SHP77 (cell line): Measurements from ENCODE around the gene NXF3.
"Not testable (repeated sequence)": the region's sequence is repeated elsewhere in the genome, so short reads cannot be mapped to it uniquely, and the experiment has no call there.

Experiments used
- DNase-seq, 2 experiments: peaks; one replicate each; lab custom pipeline; 2025; lab: John Stamatoyannopoulos, UW

Gene NXF3, protein sequence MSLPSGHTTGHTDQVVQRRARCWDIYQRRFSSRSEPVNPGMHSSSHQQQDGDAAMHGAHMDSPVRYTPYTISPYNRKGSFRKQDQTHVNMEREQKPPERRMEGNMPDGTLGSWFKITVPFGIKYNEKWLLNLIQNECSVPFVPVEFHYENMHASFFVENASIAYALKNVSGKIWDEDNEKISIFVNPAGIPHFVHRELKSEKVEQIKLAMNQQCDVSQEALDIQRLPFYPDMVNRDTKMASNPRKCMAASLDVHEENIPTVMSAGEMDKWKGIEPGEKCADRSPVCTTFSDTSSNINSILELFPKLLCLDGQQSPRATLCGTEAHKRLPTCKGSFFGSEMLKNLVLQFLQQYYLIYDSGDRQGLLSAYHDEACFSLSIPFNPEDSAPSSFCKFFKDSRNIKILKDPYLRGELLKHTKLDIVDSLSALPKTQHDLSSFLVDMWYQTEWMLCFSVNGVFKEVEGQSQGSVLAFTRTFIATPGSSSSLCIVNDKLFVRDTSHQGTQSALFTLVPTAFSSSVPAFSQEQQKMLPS

GRCh38 chrX:103092942-103093341 lies at the start of gene NXF3:
TSS of gene NXF3 (minus strand) at chrX:103093143. CDS start at chrX:103093023, 120 bp downstream.
- no peak for DNase-seq

DNA sequence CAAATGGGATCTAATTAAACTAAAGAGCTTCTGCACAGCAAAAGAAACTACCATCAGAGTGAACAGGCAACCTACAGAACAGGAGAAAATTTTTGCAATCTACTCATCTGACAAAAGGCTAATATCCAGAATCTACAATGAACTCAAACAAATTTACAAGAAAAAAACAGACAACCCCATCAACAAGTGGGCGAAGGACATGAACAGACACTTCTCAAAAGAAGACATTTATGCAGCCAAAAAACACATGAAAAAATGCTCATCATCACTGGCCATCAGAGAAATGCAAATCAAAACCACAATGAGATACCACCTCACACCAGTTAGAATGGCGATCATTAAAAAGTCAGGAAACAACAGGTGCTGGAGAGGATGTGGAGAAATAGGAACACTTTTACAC lies 43.6 kb upstream of the NXF3 start:
- DNase-seq, result not testable (repeated sequence)

GRCh38 chrX:103124284-103124683 lies 31.3 kb upstream of the NXF3 start:
- DNase-seq, result no peak

- DNase-seq, result no peak
Measured at GRCh38 chrX:103120748-103121147, 27.8 kb upstream of the NXF3 start.

DNA sequence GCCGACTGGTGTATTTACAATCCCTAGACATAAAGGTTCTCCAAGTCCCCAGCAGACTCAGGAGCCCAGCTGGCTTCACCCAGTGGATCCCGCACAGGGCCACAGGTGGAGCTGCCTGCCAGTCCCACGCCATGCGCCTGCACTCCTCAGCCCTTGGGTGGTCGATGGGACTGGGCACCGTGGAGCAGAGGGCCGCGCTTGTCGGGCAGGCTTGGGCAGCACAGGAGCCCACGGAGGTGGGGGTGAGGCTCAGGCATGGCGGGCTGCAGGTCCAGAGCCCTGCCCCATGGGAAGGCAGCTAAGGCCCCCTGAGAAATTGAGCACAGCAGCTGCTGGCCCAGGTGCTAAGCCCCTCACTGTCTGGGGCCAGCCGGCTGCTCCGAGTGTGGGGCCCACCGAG lies 24.0 kb upstream of the NXF3 start:
- not testable (repeated sequence) for DNase-seq

GRCh38 chrX:103109497-103109896 lies 16.6 kb upstream of the NXF3 start:
- not testable (repeated sequence) for DNase-seq

- DNase-seq, result no peak
Measured at GRCh38 chrX:103107836-103108235, 14.9 kb upstream of the NXF3 start.

GRCh38 chrX:103107227-103107737 lies 14.3 kb upstream of the NXF3 start:
- DNase-seq, result not testable (repeated sequence)

- DNase-seq, result not testable (repeated sequence)
Measured at GRCh38 chrX:103104370-103104769, 11.4 kb upstream of the NXF3 start.

DNA sequence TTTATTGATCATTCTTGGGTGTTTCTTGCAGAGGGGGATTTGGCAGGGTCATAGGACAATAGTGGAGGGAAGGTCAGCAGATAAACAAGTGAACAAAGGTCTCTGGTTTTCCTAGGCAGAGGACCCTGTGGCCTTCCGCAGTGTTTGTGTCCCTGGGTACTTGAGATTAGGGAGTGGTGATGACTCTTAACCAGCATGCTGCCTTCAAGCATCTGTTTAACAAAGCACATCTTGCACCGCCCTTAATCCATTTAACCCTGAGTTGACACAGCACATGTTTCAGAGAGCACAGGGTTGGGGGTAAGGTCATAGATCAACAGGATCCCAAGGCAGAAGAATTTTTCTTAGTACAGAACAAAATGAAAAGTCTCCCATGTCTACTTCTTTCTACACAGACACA lies 10.9 kb upstream of the NXF3 start:
- DNase-seq, result not testable (repeated sequence)

DNA sequence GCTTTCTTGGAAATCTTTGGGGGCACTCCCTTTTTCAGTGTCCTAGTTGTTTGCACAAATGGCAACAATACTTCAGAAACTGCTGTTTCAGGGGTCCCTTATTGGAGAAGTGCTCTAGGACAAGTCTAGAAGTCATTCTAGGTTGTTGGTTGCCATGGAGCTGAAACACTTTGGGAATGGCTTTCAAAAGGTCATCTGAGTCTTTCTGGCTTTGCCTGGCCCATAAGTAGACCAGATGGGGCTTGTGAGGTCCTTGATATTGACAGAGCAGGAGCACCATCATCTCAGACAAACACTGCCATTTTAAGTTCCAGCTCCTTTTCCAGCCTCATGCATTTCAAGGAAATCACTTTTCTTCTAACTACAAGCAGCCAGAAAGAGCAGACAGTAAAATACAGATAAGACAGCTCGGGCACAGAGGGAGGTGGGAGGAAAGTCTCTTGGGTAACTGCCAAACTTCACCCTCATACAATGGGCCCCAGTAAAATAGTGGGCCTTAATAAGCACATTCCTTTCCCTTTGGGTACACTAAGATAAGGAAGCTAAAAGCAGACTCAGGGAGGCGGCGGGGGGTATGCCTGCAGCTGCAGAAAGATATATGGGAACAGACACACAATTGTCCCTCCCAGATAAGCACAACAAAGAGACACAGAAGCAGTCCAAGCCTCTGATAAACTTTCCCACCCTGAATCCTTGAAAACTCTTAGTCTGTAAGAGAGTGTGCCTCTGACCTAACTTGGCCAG lies 8.5 kb upstream of the NXF3 start:
- DNase-seq, result no peak

GRCh38 chrX:103100484-103100883 lies 7.5 kb upstream of the NXF3 start:
- no peak for DNase-seq

DNA sequence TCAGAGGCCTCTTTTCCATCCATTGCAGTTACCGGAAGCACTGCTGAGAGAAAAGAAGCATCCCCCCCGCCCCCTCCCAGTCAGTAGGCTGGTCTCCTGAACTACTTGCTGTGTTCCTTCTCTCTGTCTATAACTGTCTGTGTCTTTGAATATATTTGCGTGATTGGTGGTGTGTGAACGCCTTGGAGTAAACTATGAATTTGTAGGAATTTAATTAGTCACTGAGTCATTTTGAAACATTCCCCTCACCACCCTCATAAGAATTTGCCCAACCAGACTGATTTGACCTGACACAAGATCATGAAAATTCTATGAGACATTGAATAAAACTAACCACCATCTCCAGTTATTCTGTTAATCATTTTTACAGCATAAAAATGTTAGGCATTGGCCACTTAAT lies 6.7 kb upstream of the NXF3 start:
- no peak for DNase-seq

- no peak for DNase-seq
Measured at GRCh38 chrX:103098488-103098887, 5.5 kb upstream of the NXF3 start.

DNA sequence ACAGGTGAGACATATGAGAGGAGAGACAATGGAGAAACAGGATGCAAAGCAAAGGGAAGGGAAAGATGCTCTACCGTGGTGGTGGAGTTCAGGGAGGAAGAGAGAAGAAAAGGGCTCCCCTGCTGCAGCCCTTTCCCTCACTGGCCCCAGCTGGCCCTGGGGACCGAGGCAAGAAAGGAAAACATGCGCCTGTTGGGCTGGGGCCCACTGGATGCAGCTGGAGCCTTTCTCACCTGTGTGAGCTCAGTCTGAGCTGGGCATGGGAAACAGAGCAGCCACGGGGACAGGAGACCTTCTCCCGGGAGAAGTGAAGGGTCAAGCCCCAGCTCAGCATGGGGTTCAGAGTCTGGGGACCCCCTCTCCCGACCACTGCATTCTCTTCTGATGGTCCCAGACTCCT lies 11.9 kb downstream of the NXF3 start:
- DNase-seq, result no peak

DNA sequence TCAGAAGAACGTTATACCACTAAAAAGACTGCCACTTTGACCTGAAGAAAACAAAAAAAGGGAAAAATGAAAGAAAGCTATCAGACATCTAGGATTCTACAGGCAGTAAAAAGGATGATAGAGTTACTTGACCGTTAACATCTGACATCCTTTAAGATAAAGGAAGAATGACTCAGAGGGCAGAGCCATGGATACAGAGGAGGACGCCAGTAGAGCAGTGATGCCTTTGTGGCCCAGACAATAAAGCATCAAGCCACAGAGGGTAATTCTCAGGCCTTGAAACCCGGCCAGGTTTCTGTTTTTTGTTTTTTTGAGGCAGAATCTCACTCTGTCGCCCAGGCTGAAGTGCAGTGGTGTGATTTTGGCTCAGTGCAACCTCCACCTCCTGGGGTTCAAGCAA lies 19.5 kb downstream of the NXF3 start:
- DNase-seq, result no peak

DNA sequence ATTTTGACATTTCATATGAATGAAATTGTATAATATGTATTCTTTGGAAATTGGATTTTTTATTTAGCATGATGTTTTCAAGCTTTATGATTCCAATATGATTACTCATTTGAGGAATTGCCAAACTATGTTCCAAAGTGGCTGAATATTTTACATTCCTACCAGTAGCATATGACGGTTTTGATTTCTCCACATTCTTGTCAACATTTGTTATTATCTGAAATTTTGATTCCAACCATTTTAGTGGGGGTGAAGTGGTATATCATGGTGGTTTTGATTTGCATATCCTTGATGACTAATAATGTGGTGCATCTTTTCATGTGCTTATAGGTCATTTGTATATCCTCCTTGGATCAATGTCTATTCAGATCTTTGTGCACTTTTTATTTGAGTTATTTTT lies 26.3 kb downstream of the NXF3 start:
- DNase-seq, result no peak

DNA sequence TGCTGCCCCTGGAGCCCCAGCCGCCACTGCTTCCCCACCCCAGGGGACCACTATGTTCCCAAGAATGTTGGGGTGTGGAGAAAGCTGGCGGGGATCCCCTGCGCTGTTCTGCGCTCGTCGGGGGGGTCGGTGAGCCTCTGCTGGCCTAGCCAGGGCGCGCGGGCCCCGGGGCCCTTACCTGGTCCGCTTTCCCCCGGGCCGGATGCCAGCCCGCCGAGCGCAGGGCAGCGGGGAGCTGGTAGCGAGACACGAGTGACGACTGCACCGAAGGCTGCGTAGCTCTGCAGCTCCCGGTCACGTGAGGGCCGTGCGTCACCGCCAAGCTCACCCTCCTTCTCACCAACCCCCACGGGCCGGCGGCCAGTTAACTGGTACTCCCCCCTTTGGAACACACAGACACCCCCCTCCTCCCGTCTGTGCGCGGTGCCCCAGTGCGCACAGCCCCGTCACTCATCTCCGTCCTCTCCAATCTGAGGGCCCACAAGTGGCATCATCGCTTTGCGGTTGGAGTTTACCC lies 29.0 kb downstream of the NXF3 start, which contains the start of gene BEX1:
Gene BEX1, minus strand, starts transcription at position 254 of the 517 bp plus-strand sequence. CDS start 897 bp downstream, outside the sequence.
- DNase-seq, result peak; percentile 71 to 79

GRCh38 chrX:103063191-103063845 lies 29.6 kb downstream of the NXF3 start:
- peak; percentile 1 to 27 for DNase-seq

GRCh38 chrX:103061486-103061885 lies 31.5 kb downstream of the NXF3 start:
- DNase-seq, result no peak

GRCh38 chrX:103056902-103057301 lies 36.0 kb downstream of the NXF3 start:
- no peak for DNase-seq

GRCh38 chrX:103052625-103053024 lies 40.3 kb downstream of the NXF3 start:
- no peak for DNase-seq
